Measurements from ENCODE around the gene HSF2BP.

- no peak for TF ChIP-seq CTCF (IDR thresholded peaks at IDR 0.05)
- no peak for TF ChIP-seq POLR2A (IDR thresholded peaks at IDR 0.05)
- TF ChIP-seq EP300 (IDR thresholded peaks at IDR 0.05), result no peak
Observed at GRCh38 chr21:43571976-43572375, 87.3 kb downstream of the HSF2BP start.
